HG02870 (cell line): ENCODE measurements around the gene ZC3H7B.

Source experiments
- ATAC-seq: cut with Tn5 transposase; IDR thresholded peaks from one replicate; pipeline ENCODE4 v1.9.1; 2021; ENCODE audit warnings: mild to moderate bottlenecking, moderate library complexity; ENCODE audit not compliant: unreplicated experiment

The ZC3H7B gene

DNA sequence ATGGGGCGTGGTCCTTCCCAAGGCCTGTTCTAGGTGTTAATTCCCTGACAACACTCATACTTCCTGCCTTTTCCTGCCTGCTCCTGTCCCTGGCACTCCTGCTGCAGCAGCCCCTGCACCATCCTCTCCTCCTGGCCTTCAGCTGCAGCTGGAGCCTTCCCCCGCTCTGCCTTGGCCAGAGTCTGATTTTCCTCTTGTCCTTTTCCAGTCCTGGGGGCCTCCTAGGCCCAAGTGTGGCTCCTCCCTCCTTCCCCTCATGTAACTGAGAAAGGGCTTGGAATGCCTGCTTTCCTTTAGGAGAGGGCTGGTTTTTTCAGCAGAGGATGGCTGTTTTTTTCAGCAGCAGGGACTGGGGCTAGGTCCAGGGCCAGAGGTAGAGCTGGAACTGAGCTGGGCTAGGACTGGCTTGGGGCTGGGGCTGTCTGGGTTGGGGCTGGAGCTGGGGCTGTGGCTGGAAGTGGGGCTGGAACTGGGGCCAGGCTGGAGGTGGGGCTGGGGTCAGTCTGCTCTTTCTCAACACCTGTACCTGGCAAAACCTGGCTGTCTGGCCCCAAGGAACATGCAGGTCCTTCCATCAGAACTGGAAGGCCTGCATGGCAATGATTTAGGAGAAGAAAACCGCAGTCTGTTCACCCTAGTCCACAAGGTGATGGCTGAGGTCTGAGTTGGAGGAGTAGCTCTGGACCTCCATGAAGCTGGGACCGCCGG lies 23.6 kb downstream of the ZC3H7B start:
- ATAC-seq: no peak

GRCh38 chr22:41327124-41327523 lies 25.8 kb downstream of the ZC3H7B start:
- ATAC-seq: no peak

- no peak for ATAC-seq
Measured at GRCh38 chr22:41330169-41330568, 28.8 kb downstream of the ZC3H7B start.

GRCh38 chr22:41332217-41332939 lies 31.1 kb downstream of the ZC3H7B start:
- ATAC-seq: no peak

DNA sequence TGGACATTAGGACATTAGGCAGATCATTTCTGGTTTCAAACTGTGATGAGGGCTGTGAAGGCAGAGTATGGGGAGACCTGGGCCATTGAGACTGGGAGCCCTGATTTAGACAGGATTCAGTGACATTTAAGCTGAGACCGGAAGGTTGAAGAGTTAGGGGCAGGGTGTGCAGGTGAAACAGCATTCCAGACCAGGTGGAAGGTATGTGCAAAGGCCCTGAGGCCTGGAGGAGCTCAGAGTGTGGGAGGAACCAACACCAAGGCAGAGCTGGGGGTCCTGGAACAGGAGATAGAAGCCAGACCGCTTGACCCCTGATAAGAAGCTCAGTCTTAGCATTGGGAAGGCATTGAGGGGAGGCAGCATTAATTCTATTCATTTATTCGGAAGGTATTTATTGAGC lies 32.5 kb downstream of the ZC3H7B start:
- ATAC-seq: no peak

DNA sequence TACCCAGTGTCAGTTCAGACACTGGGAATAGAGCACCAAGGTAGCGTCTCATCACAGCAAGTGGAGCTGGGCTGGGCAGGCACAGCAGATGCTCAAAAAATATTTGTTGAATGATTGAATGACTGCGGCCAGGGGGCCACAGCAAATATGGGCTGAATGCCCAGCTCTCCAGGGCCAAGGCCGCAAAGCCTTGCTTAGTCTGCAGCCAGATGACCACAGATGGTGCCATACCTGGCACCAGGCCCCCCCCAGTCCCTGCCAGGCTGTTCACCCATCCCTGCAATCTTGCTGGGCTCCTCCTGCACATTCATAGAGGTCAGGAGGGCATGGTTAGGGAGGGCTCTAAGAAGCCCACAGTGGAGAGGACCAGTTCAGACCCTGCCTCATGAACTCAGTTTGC lies 32.9 kb downstream of the ZC3H7B start:
- ATAC-seq: no peak

DNA sequence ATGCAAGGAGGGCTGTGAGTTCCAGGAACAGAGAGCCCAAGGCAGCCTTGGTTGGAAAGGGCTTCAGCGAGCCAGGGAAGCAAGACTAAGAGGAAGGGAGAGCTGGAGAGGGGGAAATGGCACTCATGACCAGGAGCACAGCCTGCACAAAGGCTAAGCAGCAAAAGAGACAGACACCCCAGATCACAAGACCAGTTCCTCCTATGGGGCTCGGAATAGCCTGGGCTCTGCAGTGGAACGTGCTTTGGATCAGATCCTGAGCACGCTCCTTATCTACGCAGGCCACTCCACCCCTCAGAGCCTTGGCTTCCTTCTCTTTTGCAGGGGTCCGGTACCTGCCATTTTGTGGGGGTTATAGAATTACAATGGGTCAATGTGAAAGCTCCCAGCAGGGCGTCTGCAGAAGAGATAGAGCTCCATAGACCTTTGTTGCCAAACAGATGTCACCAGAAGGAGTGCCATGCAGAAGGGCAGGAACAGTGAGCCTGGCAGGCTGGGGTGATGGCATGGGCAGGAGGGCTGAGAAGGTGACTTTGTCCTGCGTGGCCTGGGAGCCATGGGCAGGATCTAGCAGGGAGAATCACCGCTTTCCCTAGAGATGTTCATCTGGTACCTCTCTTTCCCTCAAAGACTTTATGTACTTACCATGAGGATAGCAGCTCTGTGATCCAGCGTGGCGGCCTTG lies 33.8 kb downstream of the ZC3H7B start:
- no peak for ATAC-seq

DNA sequence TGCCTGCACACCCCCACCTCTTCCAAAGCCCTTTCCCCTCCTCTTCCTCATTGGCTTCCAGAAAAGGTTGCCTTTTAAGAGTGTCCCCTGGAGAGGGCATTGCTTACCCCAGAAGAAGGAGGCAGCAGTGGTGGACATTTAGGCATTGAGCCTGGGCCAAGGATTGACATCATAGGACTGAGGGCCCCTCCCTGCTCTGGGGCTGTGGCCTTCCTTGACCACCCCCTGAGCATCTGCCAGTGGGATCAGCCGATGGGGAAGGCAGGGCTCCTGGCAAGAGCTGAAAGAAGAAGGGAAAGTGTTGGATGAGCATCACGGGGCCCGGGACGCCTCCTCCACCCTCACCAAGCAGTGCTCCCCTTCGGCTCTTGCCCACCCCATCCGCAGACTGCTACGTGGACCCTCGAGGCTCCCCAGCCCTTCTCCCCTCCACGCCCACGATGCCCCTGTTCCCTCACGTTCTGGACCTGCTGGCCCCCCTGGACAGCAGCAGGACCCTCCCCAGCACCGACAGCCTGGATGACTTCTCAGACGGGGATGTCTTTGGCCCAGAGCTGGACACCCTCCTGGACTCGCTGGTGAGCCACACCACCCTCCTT lies 37.4 kb downstream of the ZC3H7B start:
- no peak for ATAC-seq

DNA sequence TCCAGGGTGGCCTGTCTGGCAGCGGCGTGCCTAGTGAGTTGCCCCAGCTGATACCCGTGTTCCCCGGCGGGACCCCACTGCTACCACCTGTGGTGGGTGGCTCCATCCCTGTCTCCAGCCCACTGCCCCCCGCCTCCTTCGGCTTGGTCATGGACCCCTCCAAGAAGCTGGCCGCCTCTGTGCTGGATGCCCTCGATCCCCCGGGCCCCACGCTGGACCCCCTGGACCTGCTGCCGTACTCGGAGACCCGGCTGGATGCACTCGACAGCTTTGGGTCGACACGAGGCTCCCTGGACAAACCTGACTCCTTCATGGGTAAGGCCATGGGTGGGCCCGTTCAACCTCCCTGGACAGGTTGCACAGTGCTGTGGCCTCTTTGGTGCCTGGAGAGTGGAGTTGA lies 38.5 kb downstream of the ZC3H7B start:
- no peak for ATAC-seq

DNA sequence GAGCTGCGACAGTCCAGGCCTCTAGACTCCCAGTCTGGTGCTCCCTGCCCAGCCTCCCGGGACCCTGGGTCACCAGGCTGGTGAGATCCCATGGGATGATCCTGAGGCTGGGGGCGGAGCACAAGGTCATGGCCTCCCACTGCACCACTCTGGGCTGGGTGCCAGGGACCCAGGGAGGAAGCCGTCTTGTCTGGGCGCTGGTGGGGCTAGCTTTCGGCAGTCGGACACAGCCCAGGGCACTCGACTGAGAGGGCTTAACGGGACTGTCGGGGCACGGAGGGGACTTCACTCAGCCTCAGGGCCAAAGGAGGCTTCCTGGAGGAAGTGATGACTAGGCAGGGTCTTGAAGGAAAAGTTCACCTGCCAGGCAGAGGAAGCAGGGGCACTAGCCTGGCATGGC lies 39.0 kb downstream of the ZC3H7B start:
- no peak for ATAC-seq

- no peak for ATAC-seq
Measured at GRCh38 chr22:41341012-41341411, 39.7 kb downstream of the ZC3H7B start.

- no peak for ATAC-seq
Measured at GRCh38 chr22:41341990-41342389, 40.7 kb downstream of the ZC3H7B start.

GRCh38 chr22:41343300-41343699 lies 42.0 kb downstream of the ZC3H7B start:
- no peak for ATAC-seq

- ATAC-seq: no peak
Measured at GRCh38 chr22:41343717-41344116, 42.4 kb downstream of the ZC3H7B start.

GRCh38 chr22:41344189-41344788 lies 43.0 kb downstream of the ZC3H7B start:
- ATAC-seq: no peak

DNA sequence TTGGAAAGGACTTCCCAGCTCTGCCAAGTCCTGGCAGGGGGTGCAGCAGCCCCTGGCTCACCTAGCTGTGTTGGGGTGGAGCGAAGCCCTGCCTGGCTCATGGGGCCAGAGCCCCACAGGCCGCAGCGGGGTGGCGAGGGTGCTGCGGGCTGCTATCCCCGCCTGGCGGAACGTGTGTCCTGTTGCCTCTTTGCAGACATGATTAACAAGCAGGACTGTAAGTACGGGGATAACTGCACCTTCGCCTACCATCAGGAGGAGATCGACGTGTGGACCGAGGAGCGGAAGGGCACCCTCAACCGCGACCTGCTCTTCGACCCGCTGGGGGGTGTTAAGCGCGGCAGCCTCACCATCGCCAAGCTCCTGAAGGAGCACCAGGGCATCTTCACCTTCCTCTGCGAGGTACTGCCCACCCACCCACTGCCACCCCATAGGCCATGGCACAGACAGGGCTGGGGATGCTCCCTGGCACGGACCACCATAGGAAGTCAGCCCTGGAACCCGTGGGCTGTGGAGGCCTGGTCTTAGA lies 44.5 kb downstream of the ZC3H7B start:
- no peak for ATAC-seq

DNA sequence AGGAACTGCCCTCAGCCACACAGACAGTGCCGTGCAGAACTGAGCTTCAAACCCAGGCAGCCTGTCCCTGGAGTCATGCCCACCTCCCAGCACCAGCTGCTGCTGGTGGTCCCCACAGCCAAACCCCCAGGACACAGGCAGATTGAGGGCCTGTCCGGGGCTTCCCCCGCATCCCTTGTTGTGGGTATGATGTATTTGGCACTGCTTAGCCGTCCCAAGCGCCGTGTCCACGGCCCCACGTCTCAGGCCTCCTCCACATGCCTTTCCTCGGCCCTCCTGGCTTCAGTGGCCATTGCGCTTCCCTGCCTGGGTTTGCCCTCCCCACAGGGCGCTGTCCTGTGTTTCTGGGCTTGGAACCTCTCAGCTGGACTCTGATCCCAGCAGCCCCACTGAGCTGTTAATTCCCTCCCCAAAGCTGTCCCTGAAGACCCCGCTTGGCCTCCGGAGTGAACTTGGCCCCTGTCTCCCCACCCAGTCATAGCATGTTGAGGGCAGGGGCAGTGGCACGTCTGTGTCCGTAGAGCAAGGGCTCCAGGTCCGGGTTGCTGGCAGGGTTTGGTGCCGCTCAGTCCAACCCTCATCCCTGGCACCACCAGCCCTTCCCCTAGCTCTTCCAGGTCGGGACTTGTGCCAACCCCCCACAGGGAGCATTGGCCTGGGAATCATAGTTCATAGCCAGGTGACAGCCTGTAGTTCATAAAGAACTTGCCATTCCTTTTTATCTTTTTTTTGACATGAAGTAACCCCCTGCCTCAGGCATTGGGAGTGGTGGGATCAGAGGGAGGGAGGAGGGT lies 45.9 kb downstream of the ZC3H7B start:
- no peak for ATAC-seq

- no peak for ATAC-seq
Measured at GRCh38 chr22:41348964-41349484, 47.7 kb downstream of the ZC3H7B start.

GRCh38 chr22:41350087-41350486 lies 48.8 kb downstream of the ZC3H7B start:
- no peak for ATAC-seq

DNA sequence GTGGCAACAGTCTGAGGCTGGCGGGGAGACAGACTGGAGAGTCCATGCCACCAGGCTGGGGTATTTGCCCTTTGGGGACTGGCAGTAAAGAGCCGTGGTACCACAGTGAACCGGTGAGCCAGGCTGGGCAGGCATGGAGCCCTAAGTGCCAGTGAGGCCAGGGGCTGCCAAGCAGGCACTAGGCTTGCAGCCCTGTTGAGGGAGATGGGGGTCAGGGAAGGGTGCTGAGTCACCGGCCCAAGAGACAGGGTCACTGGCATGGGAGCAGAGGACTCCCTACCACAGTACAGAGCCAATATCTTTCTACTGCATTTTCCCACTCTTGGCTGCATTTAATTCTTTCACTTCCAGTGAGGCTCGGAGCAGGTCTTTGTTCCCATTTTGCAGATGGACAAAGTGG lies 49.7 kb downstream of the ZC3H7B start:
- ATAC-seq: no peak
